Neuronal stem cell (in vitro differentiated cells): Measurements from ENCODE around the gene LPO.
A peak's percentile ranks its signal among the peaks of the same experiment; 100 is the strongest.

ENCODE experiments used
- DNase-seq: peaks from one replicate; pipeline ENCODE4 v3.0.0-alpha.2; 2013; ENCODE audit warnings: low spot score
- H2AFZ ChIP-seq: one replicate; pipeline ENCODE4 v1.6.1; 2013; ENCODE audit warnings: mild to moderate bottlenecking, low read length, inconsistent platforms
- H2AK5ac ChIP-seq: 2 replicates; pipeline ENCODE4 v1.6.1; 2013; ENCODE audit warnings: low read depth, mild to moderate bottlenecking, inconsistent platforms, low read length, moderate library complexity, mixed read lengths
- H2BK120ac ChIP-seq: 2 replicates; pipeline ENCODE4 v1.6.1; 2013; ENCODE audit warnings: low read depth, mild to moderate bottlenecking, inconsistent platforms, low read length, moderate library complexity, mixed read lengths
- H2BK12ac ChIP-seq: one replicate; pipeline ENCODE4 v1.6.1; 2013; ENCODE audit warnings: low read length, inconsistent platforms
- H2BK15ac ChIP-seq: 2 replicates; pipeline ENCODE4 v1.6.1; 2013; ENCODE audit warnings: mild to moderate bottlenecking, low read length, inconsistent platforms, mixed read lengths
- H2BK5ac ChIP-seq: one replicate; pipeline ENCODE4 v1.6.1; 2013; ENCODE audit warnings: inconsistent platforms, mild to moderate bottlenecking, low read length, moderate library complexity
- H3K14ac ChIP-seq: one replicate; pipeline ENCODE4 v1.6.1; 2013; ENCODE audit warnings: low read length, inconsistent platforms
- H3K18ac ChIP-seq: 2 replicates; pipeline ENCODE4 v1.6.1; 2013; ENCODE audit warnings: low read length, inconsistent platforms
- H3K23ac ChIP-seq: 2 replicates; pipeline ENCODE4 v1.6.1; 2013; ENCODE audit warnings: low read depth, mild to moderate bottlenecking, mixed read lengths, low read length, inconsistent platforms; ENCODE audit not compliant: poor library complexity
- H3K27ac ChIP-seq: replicated peaks from 3 replicates; pipeline ENCODE4 v1.5.1; 2013; ENCODE audit warnings: low read length, inconsistent platforms
- H3K27me3 ChIP-seq, 3 experiments: 2 replicates each; pipeline ENCODE4 v1.6.1; 2013; ENCODE audit warnings: low read length in 3 of 3, mild to moderate bottlenecking in 2 of 3, inconsistent platforms in 1 of 3, low read depth in 1 of 3, mixed read lengths in 1 of 3, moderate library complexity in 1 of 3; ENCODE audit not compliant: control insufficient read depth in 3 of 3, insufficient read depth in 3 of 3
- H3K36me3 ChIP-seq, 2 donors: replicated peaks in 1 of 2; 2 replicates each; pipeline ENCODE4 v1.6.1; 2013; ENCODE audit warnings: low read length in 2 of 2; ENCODE audit not compliant: control insufficient read depth in 2 of 2, insufficient read depth in 2 of 2
- H3K4ac ChIP-seq: 2 replicates; pipeline ENCODE4 v1.6.1; 2013; ENCODE audit warnings: inconsistent platforms, mild to moderate bottlenecking, low read length, moderate library complexity
- H3K4me1 ChIP-seq, 2 donors: 1 replicate in 1 of 2; 2 replicates in 1 of 2; pipeline ENCODE4 v1.6.1; 2013; ENCODE audit warnings: low read length in 2 of 2, low read depth in 1 of 2; ENCODE audit not compliant: control insufficient read depth in 2 of 2, insufficient read depth in 1 of 2
- H3K4me2 ChIP-seq: one replicate; pipeline ENCODE4 v1.6.1; 2013; ENCODE audit warnings: mild to moderate bottlenecking, low read length, inconsistent platforms; ENCODE audit not compliant: insufficient read depth, poor library complexity, severe bottlenecking
- H3K4me3 ChIP-seq, 2 donors: 2 replicates each; pipeline ENCODE4 v1.5.1; 2013; ENCODE audit warnings: low read length in 2 of 2, mild to moderate bottlenecking in 2 of 2, inconsistent platforms in 1 of 2, moderate library complexity in 1 of 2
- H3K79me1 ChIP-seq: one replicate; pipeline ENCODE4 v1.6.1; 2013; ENCODE audit warnings: low read depth, mild to moderate bottlenecking, inconsistent platforms, low read length, moderate library complexity
- H3K9ac ChIP-seq: one replicate; pipeline ENCODE4 v1.6.1; 2013; ENCODE audit warnings: mild to moderate bottlenecking, low read depth, low read length, inconsistent platforms; ENCODE audit not compliant: poor library complexity
- H3K9me3 ChIP-seq, 2 donors: replicated peaks in 1 of 2; 2 replicates each; pipeline versions ENCODE3 to v1.6.1; 2013; ENCODE audit warnings: low read length in 2 of 2, mild to moderate bottlenecking in 2 of 2, inconsistent platforms in 1 of 2, low read depth in 1 of 2, mixed read lengths in 1 of 2, moderate library complexity in 1 of 2; ENCODE audit not compliant: control insufficient read depth in 2 of 2, insufficient read depth in 1 of 2
- H4K8ac ChIP-seq: one replicate; pipeline ENCODE4 v1.6.1; 2013; ENCODE audit warnings: low read depth, mild to moderate bottlenecking, inconsistent platforms, low read length, moderate library complexity
- H4K91ac ChIP-seq: one replicate; pipeline ENCODE4 v1.6.1; 2013; ENCODE audit warnings: low read length, low read depth, mild to moderate bottlenecking, inconsistent platforms; ENCODE audit not compliant: poor library complexity
- WGBS, 2 donors: extraction: QIAGEN DNeasy Blood & Tissue Kit; methylation state at CpG; one replicate each; pipeline ENCODE4 v1.1.7; 2013; ENCODE audit warnings: missing lambda C conversion rate in 2 of 2, mixed read lengths in 1 of 2; ENCODE audit not compliant: insufficient read length in 2 of 2, insufficient replicate concordance in 1 of 2; ENCODE audit errors: extremely low coverage in 2 of 2; 5-methylcytosine and 5-hydroxymethylcytosine counted together

The LPO gene

DNA sequence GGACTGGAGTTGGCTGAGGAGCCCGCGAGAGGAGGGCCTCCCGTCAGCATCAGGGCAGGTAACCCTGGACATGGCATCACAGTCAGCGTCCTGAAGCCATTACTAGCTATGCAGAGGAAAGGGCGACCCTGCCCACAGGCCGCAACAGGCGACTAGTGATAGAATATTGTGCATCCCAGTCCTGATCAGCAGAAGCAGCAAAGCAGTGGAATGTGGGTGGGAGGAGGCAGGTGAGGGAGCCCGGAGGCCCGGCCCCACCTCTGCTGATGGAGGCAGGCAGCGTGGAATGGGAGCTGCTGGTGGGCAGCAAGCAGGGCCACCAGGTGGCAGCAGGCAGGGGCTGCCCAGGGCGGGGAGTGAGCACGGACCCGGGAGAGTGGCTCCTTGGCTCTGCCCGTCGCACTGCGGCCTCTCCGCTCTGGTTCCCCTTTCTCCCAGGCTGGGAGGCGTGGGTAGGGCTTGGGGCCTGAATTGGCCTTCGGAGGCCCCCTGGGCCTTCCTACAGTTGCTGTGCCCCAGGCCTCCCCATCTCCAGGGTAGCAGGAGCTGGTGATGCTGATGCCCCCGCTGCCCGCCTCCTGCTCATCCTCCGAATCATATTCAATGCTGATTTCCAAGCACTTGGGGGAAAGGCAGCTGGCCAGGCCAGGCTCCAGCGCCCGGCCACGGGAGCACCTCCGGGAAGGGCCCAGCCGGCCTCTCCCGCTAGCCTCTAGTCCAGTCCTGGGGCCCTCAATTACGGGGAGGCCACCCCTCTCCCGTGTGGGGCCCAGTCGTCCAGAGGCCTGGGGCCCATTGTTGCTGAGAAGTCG lies 70.0 kb downstream of the LPO start:
- peaks cover 0 to 11% of the 10 kb centered on the region in 2 donors for H3K4me1 ChIP-seq
- H3K9ac ChIP-seq = no peak overlapping the region
- H2BK120ac ChIP-seq = peak overlapping the region; percentile 47
- H3K79me1 ChIP-seq = peaks cover 3% of the 10 kb centered on the region
- peak overlapping the region; percentile 11 for H3K4me2 ChIP-seq
- H3K27ac ChIP-seq = no peak overlapping the region
- H3K4ac ChIP-seq = no peak overlapping the region
- peak overlapping the region; percentile 75 for H2BK15ac ChIP-seq
- H2BK5ac ChIP-seq = peak overlapping the region; percentile 75
- peak overlapping the region; percentile 58 for H2BK12ac ChIP-seq
- WGBS, 2 donors = no CpG with 5 or more reads among the region's 32 CpGs
- no peak overlapping the region for H3K4me3 ChIP-seq
- H3K27me3 ChIP-seq = peaks cover 0 to 23% (median 0%) of the 10 kb centered on the region in 3 experiments
- H3K9me3 ChIP-seq = no peaks in the 10 kb centered on the region
- peak overlapping the region; percentile 48 for H3K18ac ChIP-seq
- no peak for DNase-seq
- peak overlapping the region; percentile 83 for H2AK5ac ChIP-seq
- H2AFZ ChIP-seq = peak overlapping the region; percentile 34
- H3K23ac ChIP-seq = peak overlapping the region; percentile 73
- H3K36me3 ChIP-seq = peaks cover 0 to 6% of the 10 kb centered on the region in 2 donors
- H4K8ac ChIP-seq = peak overlapping the region; percentile 96
- H3K14ac ChIP-seq = peak overlapping the region; percentile 56
- no peak overlapping the region for H4K91ac ChIP-seq

DNA sequence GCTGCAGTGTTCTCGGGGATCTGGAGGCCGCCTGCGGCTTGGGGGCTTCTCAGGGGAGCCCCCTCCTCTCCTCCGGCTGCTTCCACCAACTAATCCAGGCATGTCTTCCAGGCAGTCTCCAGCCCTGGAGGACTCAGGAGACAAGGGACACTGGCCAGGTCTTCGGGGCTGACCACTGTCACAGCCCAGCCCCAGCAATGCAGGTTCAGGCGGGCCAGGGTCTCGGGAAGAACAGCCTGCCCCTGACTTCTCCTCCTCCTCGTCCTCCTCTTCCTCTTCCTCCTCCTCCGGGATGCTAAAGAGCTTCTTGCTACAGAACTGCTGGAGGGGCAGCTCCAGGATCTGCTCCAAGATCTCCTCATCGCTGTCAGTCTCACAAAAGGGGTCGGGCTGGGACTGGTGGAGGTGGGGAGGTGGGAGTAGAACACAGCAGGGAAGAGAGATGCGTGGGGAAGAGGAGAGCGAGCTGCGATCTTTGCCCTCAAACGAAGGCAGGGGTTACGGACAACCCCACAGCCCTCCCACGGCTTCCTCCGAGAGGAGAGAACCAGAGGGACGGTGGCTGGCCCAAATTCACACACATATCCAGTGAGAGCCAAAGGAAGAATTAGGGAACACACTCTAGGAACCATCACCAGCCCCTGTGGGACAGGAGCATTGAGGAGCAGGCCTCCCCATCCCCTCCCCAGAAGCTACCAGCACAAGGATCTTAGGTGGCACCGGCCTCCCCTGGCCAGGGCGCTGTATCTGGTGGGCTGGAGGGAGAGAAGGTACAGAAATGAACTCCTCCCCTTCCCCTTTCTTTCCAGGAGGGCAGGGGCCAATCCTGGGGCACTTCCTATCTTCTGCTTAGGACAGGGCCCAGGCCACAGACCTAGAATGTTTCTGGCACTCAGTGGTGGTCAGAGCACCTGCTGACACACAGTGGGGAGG lies 70.9 kb downstream of the LPO start:
- H2BK15ac ChIP-seq = no peak overlapping the region

DNA sequence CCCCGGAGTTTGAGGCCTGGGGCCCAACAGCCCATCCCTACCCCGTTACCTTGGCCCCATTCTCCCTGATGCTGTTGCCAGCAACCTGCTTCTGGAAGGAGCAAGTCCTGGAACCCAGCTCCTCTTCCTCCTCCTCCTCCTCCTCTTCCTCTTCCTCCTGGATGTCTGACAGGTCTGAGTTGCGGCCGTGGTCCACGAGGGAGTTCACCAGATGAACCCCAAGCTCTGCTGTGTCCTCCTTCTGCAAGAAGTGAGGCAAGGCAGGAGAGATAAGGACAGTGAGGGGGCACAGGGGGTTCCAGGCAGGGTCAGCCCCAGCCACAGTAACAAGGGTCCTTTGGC lies 71.5 kb downstream of the LPO start:
- Histone ChIP-seq H3K23ac (no peak overlapping the region), H2AK5ac (peak overlapping the region; percentile 26), H3K9me3 (no peaks in the 10 kb centered on the region), H2BK120ac (no peak overlapping the region), H3K4me1 (peaks cover 0 to 6% of the 10 kb centered on the region in 2 donors), H3K18ac (peak overlapping the region; percentile 19), H3K14ac (no peak overlapping the region), H3K27ac (no peak overlapping the region), H3K4me3 (no peak overlapping the region), H2AFZ (no peak overlapping the region), H2BK12ac (peak overlapping the region; percentile 41), H4K91ac (no peak overlapping the region), H3K27me3 (peaks cover 0 to 23% (median 0%) of the 10 kb centered on the region in 3 experiments), H3K4me2 (no peak overlapping the region), H2BK15ac (no peak overlapping the region), H3K79me1 (peaks cover 3% of the 10 kb centered on the region), H3K36me3 (peaks cover 0 to 4% of the 10 kb centered on the region in 2 donors), H3K9ac (no peak overlapping the region), H3K4ac (no peak overlapping the region), H2BK5ac (peak overlapping the region; percentile 75), H4K8ac (no peak overlapping the region)
- no CpG with 5 or more reads among the region's 5 CpGs for WGBS, 2 donors
- DNase-seq = no peak

More for the DNA sequence above, 70.9 kb downstream of the LPO start:
- Histone ChIP-seq H3K27ac (no peak overlapping the region), H3K4me3 (no peak overlapping the region), H3K4me2 (no peak overlapping the region), H4K8ac (no peak overlapping the region), H2AFZ (peak overlapping the region; percentile 34), H3K23ac (no peak overlapping the region), H2BK5ac (peak overlapping the region; percentile 75), H3K4me1 (peaks cover 0 to 9% of the 10 kb centered on the region in 2 donors), H3K27me3 (peaks cover 0 to 23% (median 0%) of the 10 kb centered on the region in 3 experiments), H3K36me3 (peaks cover 0 to 6% of the 10 kb centered on the region in 2 donors), H3K4ac (no peak overlapping the region), H2BK120ac (peak overlapping the region; percentile 47), H3K9me3 (no peaks in the 10 kb centered on the region), H2AK5ac (peak overlapping the region; percentile 83), H3K9ac (no peak overlapping the region), H3K18ac (no peak overlapping the region), H4K91ac (no peak overlapping the region), H3K14ac (no peak overlapping the region), H3K79me1 (peaks cover 3% of the 10 kb centered on the region), H2BK12ac (no peak overlapping the region)
- no CpG with 5 or more reads among the region's 21 CpGs for WGBS, 2 donors
- DNase-seq = no peak
